Activated B cell treated with CpG ODN at 0.5 μM for 24 hours (primary cell): ENCODE data around the gene PDPK1. TPM values are rescaled to one million over a fixed set of nuclear protein-coding genes. Genes with fewer than 3 reads are reported as not detected.
"Not testable (repeated sequence)": the region's sequence is repeated elsewhere in the genome, so short reads cannot be mapped to it uniquely, and the experiment has no call there.

Experiments
- ATAC-seq: fragments of 200-7000 bp; cut with Tn5 transposase; one replicate; pipeline ENCODE4 v1.10.0; 2021; ENCODE audit warnings: low read depth, mild to moderate bottlenecking, moderate library complexity
- CTCF ChIA-PET: fragments of 350-600 bp; sonication (Branson Sonifier 250); formaldehyde crosslinking; loops from one replicate; lab custom pipeline; 2021; ENCODE audit warnings: antibody characterized with exemption; lab: Charles Lee
- POLR2A ChIA-PET: fragments of 350-600 bp; sonication (Branson Sonifier 250); formaldehyde crosslinking; loops from one replicate; lab custom pipeline; 2021; ENCODE audit warnings: antibody characterized with exemption; lab: Charles Lee
- DNase-seq: peaks from one replicate; pipeline ENCODE4 v3.0.0; 2022
- H3K27ac Mint-ChIP-seq: one replicate; pipeline ENCODE4 v1.8.0; 2020; ENCODE audit warnings: mixed read lengths
- H3K27me3 Mint-ChIP-seq: one replicate; pipeline ENCODE4 v1.8.0; 2021; ENCODE audit warnings: mixed read lengths
- H3K36me3 Mint-ChIP-seq: one replicate; pipeline ENCODE4 v1.8.0; 2021; ENCODE audit warnings: low read depth, mixed read lengths
- H3K4me1 Mint-ChIP-seq: one replicate; pipeline ENCODE4 v1.8.0; 2021; ENCODE audit warnings: mixed read lengths
- H3K4me3 Mint-ChIP-seq: one replicate; pipeline ENCODE4 v1.8.0; 2020; ENCODE audit warnings: mild to moderate bottlenecking, mixed read lengths
- H3K9me3 Mint-ChIP-seq: one replicate; pipeline ENCODE4 v1.8.0; 2020; ENCODE audit warnings: mixed read lengths
- CTCF ChIP-seq: fragments of 200-600 bp; IDR thresholded peaks from one replicate; pipeline ENCODE4 v1.8.0; 2022; ENCODE audit warnings: antibody characterized with exemption, mild to moderate bottlenecking
- intact Hi-C: fragments of 100-400 bp; cut with micrococcal nuclease; formaldehyde crosslinking; loops from one replicate; pipeline ENCODE4 v1.15.1; 2024
- total RNA-seq: library from RNA; stranded (reverse); gene quantifications from 2 replicates; pipeline ENCODE4 v1.2.3, GENCODE V29; 2022

Gene PDPK1
- total RNA-seq, 1 donor from 2014 or later: 62.0 TPM

- H3K4me1 Mint-ChIP-seq: peaks cover 20% of the 10 kb centered on the region
- POLR2A ChIA-PET: interaction anchor here (0.6 to 3.2 kb wide), 10 partner anchors 7 to 846 kb away, joined by 3 to 76 read pairs (median 6); partner anchors contain the start of genes AMDHD2, ATP6V0C and TRAF7
- H3K27ac Mint-ChIP-seq: peak within 1 kb of the TSS; percentile 96
- H3K9me3 Mint-ChIP-seq: no peaks in the 10 kb centered on the region
- CTCF ChIA-PET: no interaction called here
- DNase-seq: no peak
- intact Hi-C loops: loop anchor here (10.0 kb wide), 1 partner anchor 373 kb away; no protein-coding TSS in a partner anchor
- peak within 1 kb of the TSS; percentile 97 for H3K4me3 Mint-ChIP-seq
- ATAC-seq: no peak
- H3K27me3 Mint-ChIP-seq: no peaks in the 10 kb centered on the region
- no peak for TF ChIP-seq CTCF
- H3K36me3 Mint-ChIP-seq: peaks cover 24% of the 10 kb centered on the region
Measured at GRCh38 chr16:2531371-2531695, 6.5 kb upstream of the PDPK1 start, which contains the start of gene CEMP1. CEMP1 (minus strand) TSS chr16:2531408; CDS start chr16:2531073, 335 bp downstream.

- H3K36me3 Mint-ChIP-seq: peaks cover 20% of the 10 kb centered on the region
- no peaks in the 10 kb centered on the region for H3K9me3 Mint-ChIP-seq
- ChIA-PET POLR2A (interaction anchor here (0.6 to 3.2 kb wide), 17 partner anchors 8 to 626 kb away, joined by 3 to 76 read pairs (median 4); partner anchors contain the start of genes AMDHD2, ATP6V0C, NTHL1 and RPS2), CTCF (interaction anchor here (0.9 kb wide), 1 partner anchor 11 kb away, joined by 3 read pairs; no protein-coding TSS in a partner anchor)
- peak overlapping the region; percentile 96 for H3K27ac Mint-ChIP-seq
- DNase-seq: peak; percentile 97
- peak overlapping the region; percentile 97 for H3K4me3 Mint-ChIP-seq
- no peaks in the 10 kb centered on the region for H3K27me3 Mint-ChIP-seq
- intact Hi-C loops: loop anchor here (1.0 to 10.0 kb wide), 3 partner anchors 12 to 373 kb away; partner anchors contain the start of genes AMDHD2 and ATP6V0C
- peaks cover 23% of the 10 kb centered on the region for H3K4me1 Mint-ChIP-seq
- peak; percentile 94 for ATAC-seq
- TF ChIP-seq CTCF: no peak
Measured at GRCh38 chr16:2531696-2532493, 5.9 kb upstream of the PDPK1 start.

- POLR2A ChIA-PET: interaction anchor here (0.6 to 3.2 kb wide), 19 partner anchors 8 to 1651 kb away, joined by 3 to 76 read pairs (median 4); partner anchors contain the start of genes AMDHD2, ATP6V0C, NTHL1 and RPS2
- intact Hi-C loops: loop anchor here (1.0 to 10.0 kb wide), 3 partner anchors 12 to 372 kb away; partner anchors contain the start of genes AMDHD2 and ATP6V0C
- Mint-ChIP-seq H3K36me3 (peaks cover 16% of the 10 kb centered on the region), H3K27ac (peak overlapping the region; percentile 96), H3K9me3 (no peaks in the 10 kb centered on the region), H3K4me1 (peaks cover 28% of the 10 kb centered on the region), H3K27me3 (no peaks in the 10 kb centered on the region), H3K4me3 (peak overlapping the region; percentile 97)
- ATAC-seq: peak; percentile 18
- peak; percentile 60 for DNase-seq
- TF ChIP-seq CTCF: no peak
- CTCF ChIA-PET: interaction anchor here (0.9 kb wide), 1 partner anchor 12 kb away, joined by 3 read pairs; no protein-coding TSS in a partner anchor
Measured at GRCh38 chr16:2532494-2533141, 5.2 kb upstream of the PDPK1 start.

- not testable (repeated sequence) for H3K27me3 Mint-ChIP-seq, ATAC-seq, H3K9me3 Mint-ChIP-seq, DNase-seq
- Mint-ChIP-seq H3K4me3 (peak overlapping the region; percentile 97), H3K4me1 (peaks cover 28% of the 10 kb centered on the region), H3K27ac (peak overlapping the region; percentile 96), H3K36me3 (peaks cover 16% of the 10 kb centered on the region)
- POLR2A ChIA-PET: interaction anchor here (0.6 to 3.2 kb wide), 14 partner anchors 8 to 1650 kb away, joined by 3 to 76 read pairs (median 4); partner anchors contain the start of genes AMDHD2, ATP6V0C and RPS2
- intact Hi-C loops: loop anchor here (10.0 kb wide), 1 partner anchor 372 kb away; no protein-coding TSS in a partner anchor
- CTCF ChIA-PET: interaction anchor here (0.9 kb wide), 1 partner anchor 12 kb away, joined by 3 read pairs; no protein-coding TSS in a partner anchor
Measured at GRCh38 chr16:2533142-2533755, 4.6 kb upstream of the PDPK1 start.

- peak overlapping the region; percentile 64 for H3K4me3 Mint-ChIP-seq
Measured at GRCh38 chr16:2533912-2534311, 3.9 kb upstream of the PDPK1 start.

GRCh38 chr16:2534335-2534734 is 3.5 kb upstream of the PDPK1 start:
- POLR2A ChIA-PET: interaction anchor here (0.7 to 1.2 kb wide), 3 partner anchors 13 to 568 kb away, joined by 3 read pairs; no protein-coding TSS in a partner anchor
- Mint-ChIP-seq H3K36me3 (peaks cover 13% of the 10 kb centered on the region), H3K4me1 (peaks cover 36% of the 10 kb centered on the region), H3K27ac (peak overlapping the region; percentile 70), H3K4me3 (peak overlapping the region; percentile 64)
- intact Hi-C loops: loop anchor here (10.0 kb wide), 1 partner anchor 370 kb away; no protein-coding TSS in a partner anchor
- H3K9me3 Mint-ChIP-seq, H3K27me3 Mint-ChIP-seq, CTCF ChIA-PET, ATAC-seq, DNase-seq: not testable (repeated sequence)

More at GRCh38 chr16:2533912-2534311, 3.9 kb upstream of the PDPK1 start:
- Mint-ChIP-seq H3K27me3 (no peaks in the 10 kb centered on the region), H3K4me1 (peaks cover 32% of the 10 kb centered on the region), H3K27ac (peak overlapping the region; percentile 70), H3K36me3 (peaks cover 13% of the 10 kb centered on the region), H3K9me3 (no peaks in the 10 kb centered on the region)
- ChIA-PET CTCF (no interaction called here), POLR2A (interaction anchor here (1.1 to 1.2 kb wide), 2 partner anchors 13 to 19 kb away, joined by 3 read pairs; no protein-coding TSS in a partner anchor)
- ATAC-seq: no peak
- TF ChIP-seq CTCF: no peak
- intact Hi-C loops: loop anchor here (10.0 kb wide), 1 partner anchor 371 kb away; no protein-coding TSS in a partner anchor
- no peak for DNase-seq
